ENCODE measurements around the gene TLE6. TPM values are rescaled to one million over a fixed set of nuclear protein-coding genes. Genes with fewer than 3 reads are reported as not detected.

Gene TLE6
- total and polyA plus RNA-seq, 2 of the 4 experiments (the other 2 are of a cell fraction), result under 0.01 to 0.17 TPM

DNA sequence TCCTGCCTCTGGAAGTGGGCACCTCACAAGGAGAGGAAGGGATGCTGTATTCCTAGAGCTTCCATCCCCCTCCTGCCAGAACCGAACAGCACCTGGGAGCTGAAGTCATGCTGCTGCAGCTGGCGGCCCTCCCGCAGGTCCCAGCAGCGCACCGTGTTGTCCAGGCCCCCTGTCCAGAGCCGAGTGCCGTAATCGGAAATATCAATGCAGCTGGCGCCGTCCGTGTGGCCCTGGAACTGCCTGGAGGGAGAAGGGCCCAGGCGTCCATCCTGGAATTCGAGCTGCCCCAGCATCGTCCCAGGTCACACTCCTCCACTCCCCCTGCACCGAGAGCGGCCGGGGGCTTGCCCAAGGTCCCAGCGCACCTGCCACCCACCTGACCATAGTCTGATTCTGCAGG lies 28.0 kb downstream of the TLE6 start:
- no peaks in the 10 kb centered on the region for H3K36me3 ChIP-seq (ENCODE audit: control insufficient read depth, insufficient read depth, low read length)
- no peak overlapping the region for H3K23ac ChIP-seq (ENCODE audit: low read depth, low read length)
- H3K9me3 ChIP-seq (ENCODE audit: control insufficient read depth, insufficient read depth, low read length), result no peaks in the 10 kb centered on the region
- CTCF ChIA-PET, result interaction anchor here (0.5 to 0.9 kb wide), 3 partner anchors 30 to 214 kb away, joined by 3 read pairs; no protein-coding TSS in a partner anchor
- no peak overlapping the region for H2BK15ac ChIP-seq (ENCODE audit: low read depth, low read length)
- H3K14ac ChIP-seq (replicated peaks; ENCODE audit: low read depth, low read length), result no peak overlapping the region
- no peak overlapping the region for H3K27ac ChIP-seq (ENCODE audit: insufficient read depth, low read length)
- H3K9ac ChIP-seq (ENCODE audit: low read depth, low read length), result no peak overlapping the region
- H4K5ac ChIP-seq (ENCODE audit: low read depth, low read length), result no peak overlapping the region
- WGBS, 2 experiments (ENCODE audit: extremely low coverage in 2 of 2, insufficient read length in 1 of 2), result 84% methylated on average over 8 of the region's 18 CpGs; no CpG with 5 or more reads in 1 of the 2 experiments
- H3K56ac ChIP-seq (ENCODE audit: extremely low read depth, insufficient read depth, low read length), result no peak overlapping the region
- H3K4me3 ChIP-seq (ENCODE audit: insufficient read depth, low read depth, low read length), result no peak overlapping the region
- in situ Hi-C loops (cut with MboI; ENCODE audit: low sequenced_read_pairs), result no loop called here
- H2AFZ ChIP-seq (replicated peaks; ENCODE audit: low read length, poor library complexity), result no peak overlapping the region
- intact Hi-C loops (cut with micrococcal nuclease), result no loop called here
- no peak overlapping the region for H4K8ac ChIP-seq (ENCODE audit: low read depth in 2 of 2, low read length in 2 of 2)
- H4K91ac ChIP-seq (ENCODE audit: insufficient read depth, low read depth, low read length), result no peak overlapping the region
- no peaks in the 10 kb centered on the region for H3K4me1 ChIP-seq (ENCODE audit: control insufficient read depth, insufficient read depth, low read length)
- H4K20me1 ChIP-seq (ENCODE audit: insufficient read depth, low read length), result no peaks in the 10 kb centered on the region
- POLR2A ChIA-PET (ENCODE audit: unreplicated experiment), result interaction anchor here (0.5 to 0.6 kb wide), 2 partner anchors 23 to 246 kb away, joined by 3 to 40 read pairs; no protein-coding TSS in a partner anchor
- H3K27me3 ChIP-seq (ENCODE audit: control insufficient read depth, insufficient read depth, low read length), result peaks cover 9% of the 10 kb centered on the region; the same call in 1 of the 2 replicates
- H2AK5ac ChIP-seq (ENCODE audit: low read depth, low read length), result no peak overlapping the region
- no peaks in the 10 kb centered on the region for H3K79me1 ChIP-seq (ENCODE audit: low read depth in 1 of 2, low read length in 2 of 2)
- no peaks in the 10 kb centered on the region for H3K9me1 ChIP-seq (ENCODE audit: insufficient read depth, low read length)
- dilution Hi-C loops (cut with HindIII; ENCODE audit: low sequenced_read_pairs, unreplicated experiment), result no loop called here
- H3K4me2 ChIP-seq (ENCODE audit: low read depth, low read length), result no peak overlapping the region
- no peak for DNase-seq
- no peak overlapping the region for H3K4ac ChIP-seq (ENCODE audit: low read depth, low read length)
- H2AK9ac ChIP-seq (replicated peaks; ENCODE audit: low read depth, low read length, poor library complexity), result no peak overlapping the region
- no peak overlapping the region for H2BK120ac ChIP-seq (ENCODE audit: low read depth, low read length)
- BruUV-seq (replicated peaks), result no TSS peak
- no peak overlapping the region for H2BK5ac ChIP-seq (ENCODE audit: low read depth, low read length, poor library complexity, severe bottlenecking)
- no peak for TF ChIP-seq FOS (IDR thresholded peaks at IDR 0.05; ENCODE audit: low read depth, low read length)
- TF ChIP-seq NFE2L2 (IDR thresholded peaks at IDR 0.05; ENCODE audit: low read depth, low read length), result no peak
- no peak for TF ChIP-seq MAZ (IDR thresholded peaks at IDR 0.05; ENCODE audit: borderline replicate concordance, low read depth, low read length)
- TF ChIP-seq MAFK (IDR thresholded peaks at IDR 0.05; ENCODE audit: low read depth, low read length), result no peak
- no peak for TF ChIP-seq BHLHE40 (IDR thresholded peaks at IDR 0.05; ENCODE audit: low read depth, low read length)
- no peak for TF ChIP-seq RAD21 (IDR thresholded peaks at IDR 0.05; ENCODE audit: low read length)
- H2BK20ac ChIP-seq (ENCODE audit: low read depth, low read length), result no peak overlapping the region
- H3K18ac ChIP-seq (ENCODE audit: low read depth, low read length), result no peak overlapping the region
- no peak for ATAC-seq (ENCODE audit: low read depth)
